Thyroid gland (tissue), 4 donors: Measurements from ENCODE around the gene GLB1L. TPM values are rescaled to one million over a fixed set of nuclear protein-coding genes. Genes with fewer than 3 reads are reported as not detected.

ENCODE experiments used
- DNase-seq, 2 donors: peaks; one replicate each; pipeline ENCODE4 v3.0.0-alpha.2; 2019
- H3K27ac ChIP-seq, 3 donors: fragments of 200-600 bp; sonication (generic); 1 replicate in 2 of 3; 2 replicates in 1 of 3; pipeline ENCODE4 v1.5.1; 2016 to 2019; ENCODE audit warnings: mild to moderate bottlenecking in 1 of 3, moderate library complexity in 1 of 3
- H3K27me3 ChIP-seq: fragments of 200-600 bp; sonication (generic); one replicate; pipeline ENCODE4 v1.5.1; 2019
- H3K36me3 ChIP-seq, 2 donors: fragments of 200-600 bp; sonication (generic); one replicate each; pipeline ENCODE4 v1.5.1; 2016 to 2019
- H3K4me1 ChIP-seq, 2 donors: fragments of 200-600 bp; sonication (generic); one replicate each; pipeline ENCODE4 v1.5.1; 2017 to 2019
- H3K4me3 ChIP-seq, 3 donors: fragments of 200-600 bp; sonication (generic); replicated peaks in 1 of 3; 1 replicate in 2 of 3; 2 replicates in 1 of 3; pipeline ENCODE4 v1.5.1; 2016; ENCODE audit warnings: mild to moderate bottlenecking in 1 of 3
- H3K9me3 ChIP-seq: fragments of 200-600 bp; sonication (generic); one replicate; pipeline ENCODE4 v1.5.1; 2017
- CTCF ChIP-seq, 6 experiments: fragments of 200-600 bp in 3 of 6; fragments of 450-650 bp in 3 of 6; sonication (generic) in 3 of 6; IDR thresholded peaks; one replicate each; pipeline ENCODE4 v1.5.1; 2016 to 2019; ENCODE audit warnings: antibody characterized with exemption in 6 of 6, mild to moderate bottlenecking in 2 of 6, inconsistent platforms in 1 of 6, moderate library complexity in 1 of 6
- POLR2A ChIP-seq, 2 donors: fragments of 450-650 bp; IDR thresholded peaks; one replicate each; pipeline ENCODE4 v1.6.1; 2017; ENCODE audit warnings: antibody characterized with exemption in 2 of 2, mild to moderate bottlenecking in 2 of 2, moderate library complexity in 1 of 2
- WGBS, 2 donors: methylation state at CpG; one replicate each; pipeline ENCODE4 v1.1.5; 2017; 5-methylcytosine and 5-hydroxymethylcytosine counted together
- intact Hi-C: fragments of 100-400 bp; cut with DNase I; formaldehyde crosslinking; loops from one replicate; pipeline ENCODE4 v1.15.1; 2023
- total RNA-seq, 4 donors: library from RNA; depleted of rRNA; stranded (reverse); fragments of >200 nt; gene quantifications; one replicate each; pipeline ENCODE4 v1.2.3, GENCODE V29; 2016

The GLB1L gene
- total RNA-seq, 4 donors from 2014 or later = 12.9 to 24.6 (median 14.9) TPM

- no peak for TF ChIP-seq POLR2A (IDR thresholded peaks at IDR 0.05)
- no peak for TF ChIP-seq CTCF (IDR thresholded peaks at IDR 0.05)
- Histone ChIP-seq H3K27me3 (no peaks in the 10 kb centered on the region), H3K36me3 (peaks cover 55 to 56% of the 10 kb centered on the region in 2 donors), H3K4me1 (peaks cover 15 to 20% of the 10 kb centered on the region in 2 donors), H3K27ac (no peak overlapping the region), H3K4me3 (no peak overlapping the region), H3K9me3 (no peaks in the 10 kb centered on the region)
- intact Hi-C loops = no loop called here
- 92 to 96% methylated on average over 9 to 12 of the region's 16 CpGs for WGBS, 2 donors
- no peak for DNase-seq
Observed at GRCh38 chr2:219221957-219222518, 23.2 kb downstream of the GLB1L start.

- H3K4me3 ChIP-seq = no peak overlapping the region
- peaks cover 22 to 23% of the 10 kb centered on the region in 2 donors for H3K4me1 ChIP-seq
- intact Hi-C loops = no loop called here
- TF ChIP-seq CTCF (IDR thresholded peaks at IDR 0.05) (no peak), POLR2A (IDR thresholded peaks at IDR 0.05) (no peak)
- no peak for DNase-seq
- no peaks in the 10 kb centered on the region for H3K27me3 ChIP-seq
- peaks cover 51 to 53% of the 10 kb centered on the region in 2 donors for H3K36me3 ChIP-seq
- no peaks in the 10 kb centered on the region for H3K9me3 ChIP-seq
- H3K27ac ChIP-seq = no peak overlapping the region
- 85 to 86% methylated on average over 19 of the region's 19 CpGs for WGBS, 2 donors
Observed at GRCh38 chr2:219220652-219221402, 24.4 kb downstream of the GLB1L start.

- intact Hi-C loops = no loop called here
- H3K27me3 ChIP-seq = no peaks in the 10 kb centered on the region
- TF ChIP-seq CTCF (IDR thresholded peaks at IDR 0.05) (no peak), POLR2A (IDR thresholded peaks at IDR 0.05) (no peak)
- DNase-seq = no peak
- WGBS, 2 donors = 89 to 94% methylated on average over 13 to 18 of the region's 18 CpGs
- peak overlapping the region in 1 of 3 donors; percentile 73 for H3K27ac ChIP-seq
- H3K4me3 ChIP-seq = no peak overlapping the region
- peaks cover 22 to 23% of the 10 kb centered on the region in 2 donors for H3K4me1 ChIP-seq
- H3K36me3 ChIP-seq = peaks cover 44 to 45% of the 10 kb centered on the region in 2 donors
- no peaks in the 10 kb centered on the region for H3K9me3 ChIP-seq
Observed at GRCh38 chr2:219219784-219220532, 25.3 kb downstream of the GLB1L start.

GRCh38 chr2:219218732-219219701 is 26.2 kb downstream of the GLB1L start, which contains the start of gene ABCB6:
Gene ABCB6 (minus strand): TSS chr2:219218958. CDS start chr2:219218673, 285 bp downstream.
- Histone ChIP-seq H3K27me3 (no peaks in the 10 kb centered on the region), H3K27ac (peak within 1 kb of the TSS; percentile 73 to 97 (median 89)), H3K9me3 (no peaks in the 10 kb centered on the region), H3K4me3 (peak within 1 kb of the TSS in 2 of 3 donors; percentile 44 to 57), H3K36me3 (peaks cover 36 to 45% of the 10 kb centered on the region in 2 donors), H3K4me1 (peaks cover 22 to 23% of the 10 kb centered on the region in 2 donors)
- TF ChIP-seq CTCF (IDR thresholded peaks at IDR 0.05) (no peak), POLR2A (IDR thresholded peaks at IDR 0.05) (peak; percentile 18 to 89)
- intact Hi-C loops = no loop called here
- peak; percentile 99 for DNase-seq
- 14 to 26% methylated on average over 25 to 52 of the region's 71 CpGs for WGBS, 2 donors
